Keratinocyte (primary cell): Measurements from ENCODE around the gene POLR3G. TPM values are rescaled to one million over a fixed set of nuclear protein-coding genes. Genes with fewer than 3 reads are reported as not detected.

Experiments used
- DNase-seq: peaks from one replicate; pipeline ENCODE4 v3.0.0-alpha.2; 2011; ENCODE audit warnings: low read depth, missing footprints, low spot score
- FAIRE-seq: peaks from 2 replicates; lab custom pipeline; 2011; peaks lifted over from hg19 to GRCh38; lab: Jason Lieb, UNC
- H2AFZ ChIP-seq: 2 replicates; pipeline ENCODE4 v1.6.0; 2012; ENCODE audit warnings: low read length, control low read depth, inconsistent platforms; ENCODE audit not compliant: control insufficient read depth
- H3K27ac ChIP-seq: 2 replicates; pipeline ENCODE4 v1.5.1; 2011; ENCODE audit warnings: low read length; ENCODE audit not compliant: control insufficient read depth, insufficient read depth
- H3K27me3 ChIP-seq: 3 replicates; pipeline ENCODE4 v1.6.0; 2011; ENCODE audit warnings: low read length; ENCODE audit not compliant: control insufficient read depth, insufficient read depth; ENCODE audit errors: extremely low read depth
- H3K36me3 ChIP-seq, 2 experiments: 2 replicates in 1 of 2; 3 replicates in 1 of 2; pipeline ENCODE4 v1.5.1; 2011; ENCODE audit warnings: low read length in 2 of 2, mild to moderate bottlenecking in 1 of 2; ENCODE audit not compliant: control insufficient read depth in 2 of 2, insufficient read depth in 2 of 2; ENCODE audit errors: extremely low read depth in 1 of 2
- H3K4me1 ChIP-seq: 3 replicates; pipeline ENCODE4 v1.5.1; 2011; ENCODE audit warnings: low read length; ENCODE audit not compliant: control insufficient read depth, insufficient read depth; ENCODE audit errors: extremely low read depth
- H3K4me2 ChIP-seq: 3 replicates; pipeline ENCODE4 v1.6.0; 2011; ENCODE audit warnings: low read depth, low read length; ENCODE audit not compliant: control insufficient read depth, insufficient read depth; ENCODE audit errors: extremely low read depth
- H3K4me3 ChIP-seq, 3 experiments: fragments of 200-600 bp in 1 of 3; sonication (generic) in 1 of 3; 2 replicates in 2 of 3; 3 replicates in 1 of 3; pipeline ENCODE4 v1.5.1; 2011 to 2016; ENCODE audit warnings: low read length in 3 of 3, mild to moderate bottlenecking in 3 of 3, control low read depth in 2 of 3, inconsistent platforms in 1 of 3, low read depth in 1 of 3, mixed read lengths in 1 of 3, mixed run types in 1 of 3, moderate library complexity in 1 of 3; ENCODE audit not compliant: control insufficient read depth in 2 of 3, insufficient read depth in 2 of 3; ENCODE audit errors: extremely low read depth in 1 of 3
- H3K79me2 ChIP-seq: 2 replicates; pipeline ENCODE4 v1.6.0; 2012; ENCODE audit warnings: low read length; ENCODE audit not compliant: control insufficient read depth, insufficient read depth
- H3K9ac ChIP-seq: 3 replicates; pipeline ENCODE4 v1.6.0; 2011; ENCODE audit warnings: low read length; ENCODE audit not compliant: control insufficient read depth, insufficient read depth; ENCODE audit errors: extremely low read depth
- H3K9me1 ChIP-seq: 3 replicates; pipeline ENCODE4 v1.6.0; 2011; ENCODE audit warnings: low read length; ENCODE audit not compliant: control insufficient read depth, insufficient read depth; ENCODE audit errors: extremely low read depth
- H3K9me3 ChIP-seq: 2 replicates; pipeline ENCODE4 v1.5.1; 2012; ENCODE audit warnings: low read depth, low read length; ENCODE audit not compliant: control insufficient read depth
- H4K20me1 ChIP-seq: 3 replicates; pipeline ENCODE4 v1.6.0; 2011; ENCODE audit warnings: low read length; ENCODE audit not compliant: control insufficient read depth, insufficient read depth; ENCODE audit errors: extremely low read depth
- EZH2 ChIP-seq: IDR thresholded peaks from one replicate; pipeline ENCODE4 v1.6.1; 2012; ENCODE audit warnings: inconsistent platforms, mild to moderate bottlenecking, low read length, moderate library complexity
- dilution Hi-C: fragments of 300-500 bp; cut with MboI; formaldehyde crosslinking; loops from one replicate; pipeline ENCODE4 v1.7.0; 2020; ENCODE audit warnings: low sequenced_read_pairs; ENCODE audit not compliant: extremely low pct_ligation_motif_present
- polyA plus RNA-seq, 5 experiments: library from polyadenylated mRNA; depleted of rRNA in 3 of 5; stranded (reverse) in 3 of 5; stranded (forward) in 1 of 5; unstranded in 1 of 5; fragments of >200 nt; gene quantifications; 1 replicate in 1 of 5; 2 replicates in 3 of 5; 3 replicates in 1 of 5; pipeline versions ENCODE4 v1.2.1 to v1.2.3, GENCODE V29; 2011 to 2012; ENCODE audit warnings: missing spikeins in 2 of 5, low read depth in 1 of 5, low replicate concordance in 1 of 5
- TF ChIP-seq, protein P1 (sequence below), 3 experiments: IDR thresholded peaks in 1 of 3; conservative IDR thresholded peaks in 1 of 3; optimal IDR thresholded peaks in 1 of 3; 2 replicates in 2 of 3; 3 replicates in 1 of 3; pipeline versions ENCODE3 to v1.5.1; 2011; ENCODE audit warnings: low read length in 3 of 3, mild to moderate bottlenecking in 3 of 3, moderate library complexity in 2 of 3, control low read depth in 1 of 3, inconsistent platforms in 1 of 3; ENCODE audit not compliant: insufficient read depth in 2 of 3; ENCODE audit errors: extremely low read depth in 1 of 3

POLR3G gene
- polyA plus RNA-seq, 1 donor (not counting 4 experiments of a cell fraction or from before 2014, with no cell fraction given), result 27.0 TPM

GRCh38 chr5:90554358-90555006, 79.8 kb downstream of the POLR3G start:
- Histone ChIP-seq H3K4me1 (peaks cover 2% of the 10 kb centered on the region), H4K20me1 (no peaks in the 10 kb centered on the region), H3K27me3 (peaks cover 36% of the 10 kb centered on the region), H3K79me2 (no peaks in the 10 kb centered on the region), H3K9me3 (no peaks in the 10 kb centered on the region), H3K9me1 (no peaks in the 10 kb centered on the region), H3K27ac (no peak overlapping the region), H3K9ac (no peak overlapping the region), H3K4me3 (no peak overlapping the region), H2AFZ (no peak overlapping the region), H3K4me2 (no peak overlapping the region), H3K36me3 (no peaks in the 10 kb centered on the region)
- dilution Hi-C loops, result no loop called here
- FAIRE-seq, result no peak
- TF ChIP-seq, protein P1, sequence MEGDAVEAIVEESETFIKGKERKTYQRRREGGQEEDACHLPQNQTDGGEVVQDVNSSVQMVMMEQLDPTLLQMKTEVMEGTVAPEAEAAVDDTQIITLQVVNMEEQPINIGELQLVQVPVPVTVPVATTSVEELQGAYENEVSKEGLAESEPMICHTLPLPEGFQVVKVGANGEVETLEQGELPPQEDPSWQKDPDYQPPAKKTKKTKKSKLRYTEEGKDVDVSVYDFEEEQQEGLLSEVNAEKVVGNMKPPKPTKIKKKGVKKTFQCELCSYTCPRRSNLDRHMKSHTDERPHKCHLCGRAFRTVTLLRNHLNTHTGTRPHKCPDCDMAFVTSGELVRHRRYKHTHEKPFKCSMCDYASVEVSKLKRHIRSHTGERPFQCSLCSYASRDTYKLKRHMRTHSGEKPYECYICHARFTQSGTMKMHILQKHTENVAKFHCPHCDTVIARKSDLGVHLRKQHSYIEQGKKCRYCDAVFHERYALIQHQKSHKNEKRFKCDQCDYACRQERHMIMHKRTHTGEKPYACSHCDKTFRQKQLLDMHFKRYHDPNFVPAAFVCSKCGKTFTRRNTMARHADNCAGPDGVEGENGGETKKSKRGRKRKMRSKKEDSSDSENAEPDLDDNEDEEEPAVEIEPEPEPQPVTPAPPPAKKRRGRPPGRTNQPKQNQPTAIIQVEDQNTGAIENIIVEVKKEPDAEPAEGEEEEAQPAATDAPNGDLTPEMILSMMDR (optimal IDR thresholded peaks at IDR 0.05 in 1 of 3, IDR thresholded peaks at IDR 0.05 in 1 of 3, conservative IDR thresholded peaks at IDR 0.05 in 1 of 3; ENCODE audit: extremely low read depth in 1 of 3, insufficient read depth in 2 of 3, low read length in 3 of 3), result no peak
- TF ChIP-seq EZH2, result no peak
- no peak for DNase-seq

DNA sequence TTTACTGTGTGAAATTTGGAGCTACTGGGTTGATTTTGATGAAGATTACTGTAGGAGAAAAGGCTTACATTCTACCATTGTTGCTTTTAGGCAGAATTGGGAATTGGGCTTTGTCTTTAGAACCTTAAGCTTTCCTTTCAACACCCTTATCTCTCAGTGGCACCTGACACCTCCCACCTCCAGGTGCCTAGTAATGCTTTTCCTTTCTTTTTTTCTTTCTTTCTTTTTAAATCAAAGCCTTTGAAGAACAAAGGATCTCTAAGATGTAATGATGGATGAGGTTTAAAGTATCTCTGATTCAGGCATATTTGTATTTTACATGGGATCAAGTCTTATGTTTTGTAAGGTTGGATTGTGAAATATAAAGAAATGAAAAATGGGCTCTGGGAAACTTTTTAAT, 81.0 kb downstream of the POLR3G start:
- dilution Hi-C loops, result no loop called here
- no peak overlapping the region for H2AFZ ChIP-seq
- peaks cover 2% of the 10 kb centered on the region for H3K4me1 ChIP-seq
- DNase-seq (no peak), FAIRE-seq (no peak)
- H3K36me3 ChIP-seq, result no peaks in the 10 kb centered on the region
- H3K9me3 ChIP-seq, result no peaks in the 10 kb centered on the region
- no peak overlapping the region for H3K4me3 ChIP-seq
- H3K9me1 ChIP-seq, result no peaks in the 10 kb centered on the region
- H3K9ac ChIP-seq, result no peak overlapping the region
- peaks cover 36% of the 10 kb centered on the region for H3K27me3 ChIP-seq
- no peak for TF ChIP-seq EZH2
- TF ChIP-seq, protein P1 (optimal IDR thresholded peaks at IDR 0.05 in 1 of 3, IDR thresholded peaks at IDR 0.05 in 1 of 3, conservative IDR thresholded peaks at IDR 0.05 in 1 of 3; ENCODE audit: extremely low read depth in 1 of 3, insufficient read depth in 2 of 3, low read length in 3 of 3), result no peak
- H3K4me2 ChIP-seq, result no peak overlapping the region
- H3K27ac ChIP-seq, result no peak overlapping the region
- no peaks in the 10 kb centered on the region for H3K79me2 ChIP-seq
- no peaks in the 10 kb centered on the region for H4K20me1 ChIP-seq
